PC-9 (cell line): Measurements from ENCODE around the gene ATP2C2.

Experiments
- EZH2 ChIP-seq: fragments of 200-600 bp; sonication (generic); IDR thresholded peaks from 2 replicates; pipeline ENCODE4 v1.8.0; 2017; ENCODE audit warnings: antibody characterized with exemption, low read depth
- TF ChIP-seq, protein P1 (sequence below): fragments of 200-600 bp; sonication (generic); conservative IDR thresholded peaks from 2 replicates; pipeline ENCODE4 v1.6.1; 2017; ENCODE audit warnings: mixed run types, antibody characterized with exemption, mild to moderate bottlenecking, moderate library complexity

- TF ChIP-seq, protein P1, sequence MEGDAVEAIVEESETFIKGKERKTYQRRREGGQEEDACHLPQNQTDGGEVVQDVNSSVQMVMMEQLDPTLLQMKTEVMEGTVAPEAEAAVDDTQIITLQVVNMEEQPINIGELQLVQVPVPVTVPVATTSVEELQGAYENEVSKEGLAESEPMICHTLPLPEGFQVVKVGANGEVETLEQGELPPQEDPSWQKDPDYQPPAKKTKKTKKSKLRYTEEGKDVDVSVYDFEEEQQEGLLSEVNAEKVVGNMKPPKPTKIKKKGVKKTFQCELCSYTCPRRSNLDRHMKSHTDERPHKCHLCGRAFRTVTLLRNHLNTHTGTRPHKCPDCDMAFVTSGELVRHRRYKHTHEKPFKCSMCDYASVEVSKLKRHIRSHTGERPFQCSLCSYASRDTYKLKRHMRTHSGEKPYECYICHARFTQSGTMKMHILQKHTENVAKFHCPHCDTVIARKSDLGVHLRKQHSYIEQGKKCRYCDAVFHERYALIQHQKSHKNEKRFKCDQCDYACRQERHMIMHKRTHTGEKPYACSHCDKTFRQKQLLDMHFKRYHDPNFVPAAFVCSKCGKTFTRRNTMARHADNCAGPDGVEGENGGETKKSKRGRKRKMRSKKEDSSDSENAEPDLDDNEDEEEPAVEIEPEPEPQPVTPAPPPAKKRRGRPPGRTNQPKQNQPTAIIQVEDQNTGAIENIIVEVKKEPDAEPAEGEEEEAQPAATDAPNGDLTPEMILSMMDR = no peak
- no peak for TF ChIP-seq EZH2
Measured at GRCh38 chr16:84378567-84378966, 10.2 kb downstream of the ATP2C2 start.
